Psoas muscle (tissue), 8 donors: Measurements from ENCODE around the gene C12orf76. TPM values are rescaled to one million over a fixed set of nuclear protein-coding genes. Genes with fewer than 3 reads are reported as not detected.
"Not testable (repeated sequence)": the region's sequence is repeated elsewhere in the genome, so short reads cannot be mapped to it uniquely, and the experiment has no call there.

Experiments
- ATAC-seq, 4 donors: fragments of 200-7000 bp; cut with Tn5 transposase; one replicate each; pipeline ENCODE4 v1.9.1; 2020; ENCODE audit warnings: moderate library complexity in 3 of 4, mild to moderate bottlenecking in 2 of 4
- DNase-seq, 2 donors: peaks; one replicate each; pipeline ENCODE4 v3.0.0-alpha.2; 2020
- H3K27ac ChIP-seq: fragments of 200-600 bp; one replicate; pipeline ENCODE4 v1.8.0; 2022
- H3K27me3 ChIP-seq, 3 donors: fragments of 200-600 bp in 1 of 3; one replicate each; pipeline versions ENCODE4 v1.6.1 to v1.8.0; 2013 to 2022; ENCODE audit warnings: low read length in 2 of 3, mild to moderate bottlenecking in 2 of 3, moderate library complexity in 1 of 3; ENCODE audit not compliant: insufficient read depth in 3 of 3
- H3K36me3 ChIP-seq, 2 donors: fragments of 200-600 bp in 1 of 2; one replicate each; pipeline versions ENCODE4 v1.6.1 to v1.8.0; 2013 to 2022; ENCODE audit warnings: low read depth in 1 of 2, mild to moderate bottlenecking in 1 of 2, moderate library complexity in 1 of 2; ENCODE audit not compliant: insufficient read depth in 1 of 2
- H3K4me1 ChIP-seq: fragments of 200-600 bp; one replicate; pipeline ENCODE4 v1.8.0; 2022
- H3K4me3 ChIP-seq: fragments of 200-600 bp; one replicate; pipeline ENCODE4 v1.8.0; 2022; ENCODE audit warnings: mild to moderate bottlenecking
- H3K9me3 ChIP-seq: fragments of 200-600 bp; one replicate; pipeline ENCODE4 v1.8.0; 2022
- WGBS, 3 donors: extraction: QIAGEN DNeasy Blood & Tissue Kit; methylation state at CpG; one replicate each; pipeline versions ENCODE4 v1.1.6 to v1.1.7; 2013; 5-methylcytosine and 5-hydroxymethylcytosine counted together
- intact Hi-C, 2 donors: fragments of 100-400 bp; cut with DNase I; formaldehyde crosslinking; loops; one replicate each; pipeline versions ENCODE4 v1.11.0 to v1.14.2; 2022
- polyA plus RNA-seq, 3 donors: library from polyadenylated mRNA; stranded (reverse); fragments of 200-250 nt; gene quantifications; one replicate each; pipeline ENCODE4 v1.2.3, GENCODE V29; 2013
- total RNA-seq, 4 donors: library from RNA; stranded (reverse); fragmentation: NEBNext Ultra II Directional in 2 of 4; extraction: Animal tissue kit (Norgen Biotek cat#: 25700) in 2 of 4; gene quantifications; one replicate each; pipeline versions ENCODE4 v1.2.1 to v1.2.4, GENCODE V29; 2021 to 2023
- TF ChIP-seq, protein P1 (sequence below): fragments of 200-600 bp; IDR thresholded peaks from one replicate; pipeline ENCODE4 v1.8.0; 2022; ENCODE audit warnings: antibody characterized with exemption
- donor health status: healthy with polysubstance abuse.
- donor health status: DM: no; HTN: no; CAD: no; lungs with moderate emphysema.
- donor health status: Bipolar disorder and iron deficiency.
- donor health status: healthy.
- donor health status: DM: yes; HTN: yes; CAD: no.
- donor health status: DM: no; HTN: no; CAD: no.
- donor health status: DM: no; HTN: no; CAD: no.
- donor health status: DM: yes; HTN: yes; CAD: no.

The C12orf76 gene
- total and polyA plus RNA-seq, 7 donors = 3.1 to 19.1 (median 7.4) TPM

DNA sequence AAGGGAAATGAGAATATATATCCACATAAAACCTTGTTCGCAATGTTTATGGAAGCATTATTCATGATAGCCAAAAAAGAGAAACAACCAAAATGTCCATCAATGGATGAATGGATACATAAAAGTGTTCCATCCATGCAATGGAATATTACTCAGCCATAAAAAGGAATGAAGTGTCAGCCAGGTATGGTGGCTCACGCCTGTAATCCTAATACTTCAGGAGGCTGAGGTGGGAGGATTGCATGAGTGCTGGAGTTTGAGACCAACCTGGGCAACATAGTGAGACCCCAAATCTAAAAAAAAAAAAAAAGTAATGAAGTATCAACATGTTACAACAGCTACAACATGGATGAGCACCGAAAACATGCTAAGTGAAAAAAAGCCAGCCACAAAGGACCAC is 23.6 kb upstream of the C12orf76 start:
- H3K4me1 ChIP-seq = no peaks in the 10 kb centered on the region
- no peaks in the 10 kb centered on the region for H3K36me3 ChIP-seq
- H3K4me3 ChIP-seq = no peak overlapping the region
- H3K27me3 ChIP-seq = no peaks in the 10 kb centered on the region
- H3K9me3 ChIP-seq = no peaks in the 10 kb centered on the region
- 95 to 100% (median 99%) methylated on average over 3 of the region's 3 CpGs for WGBS, 3 donors
- intact Hi-C loops = no loop called here
- TF ChIP-seq, protein P1, sequence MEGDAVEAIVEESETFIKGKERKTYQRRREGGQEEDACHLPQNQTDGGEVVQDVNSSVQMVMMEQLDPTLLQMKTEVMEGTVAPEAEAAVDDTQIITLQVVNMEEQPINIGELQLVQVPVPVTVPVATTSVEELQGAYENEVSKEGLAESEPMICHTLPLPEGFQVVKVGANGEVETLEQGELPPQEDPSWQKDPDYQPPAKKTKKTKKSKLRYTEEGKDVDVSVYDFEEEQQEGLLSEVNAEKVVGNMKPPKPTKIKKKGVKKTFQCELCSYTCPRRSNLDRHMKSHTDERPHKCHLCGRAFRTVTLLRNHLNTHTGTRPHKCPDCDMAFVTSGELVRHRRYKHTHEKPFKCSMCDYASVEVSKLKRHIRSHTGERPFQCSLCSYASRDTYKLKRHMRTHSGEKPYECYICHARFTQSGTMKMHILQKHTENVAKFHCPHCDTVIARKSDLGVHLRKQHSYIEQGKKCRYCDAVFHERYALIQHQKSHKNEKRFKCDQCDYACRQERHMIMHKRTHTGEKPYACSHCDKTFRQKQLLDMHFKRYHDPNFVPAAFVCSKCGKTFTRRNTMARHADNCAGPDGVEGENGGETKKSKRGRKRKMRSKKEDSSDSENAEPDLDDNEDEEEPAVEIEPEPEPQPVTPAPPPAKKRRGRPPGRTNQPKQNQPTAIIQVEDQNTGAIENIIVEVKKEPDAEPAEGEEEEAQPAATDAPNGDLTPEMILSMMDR = no peak
- ATAC-seq (no peak), DNase-seq (no peak)
- H3K27ac ChIP-seq = no peak overlapping the region

DNA sequence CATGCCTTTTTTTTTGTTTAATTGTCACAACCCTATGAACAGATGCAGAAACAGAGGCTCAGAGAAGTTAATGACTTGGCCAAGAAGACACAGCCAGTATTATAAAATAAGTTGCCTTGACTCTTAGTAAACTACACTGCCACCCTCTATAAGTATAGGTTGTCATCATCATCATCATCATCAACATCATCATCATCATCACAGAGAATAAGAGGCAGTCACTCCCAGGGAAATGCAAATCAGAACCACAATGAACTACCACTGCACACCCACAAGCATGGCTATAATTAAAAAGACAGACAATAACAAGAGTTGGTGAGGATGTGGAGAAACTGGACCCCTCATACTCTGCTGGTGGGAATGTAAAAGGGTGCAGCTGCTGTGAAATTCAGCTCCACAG is 23.2 kb upstream of the C12orf76 start:
- no peak for ATAC-seq
- intact Hi-C loops = no loop called here
- Histone ChIP-seq H3K4me3 (no peak overlapping the region), H3K27ac (no peak overlapping the region), H3K36me3 (no peaks in the 10 kb centered on the region), H3K9me3 (no peaks in the 10 kb centered on the region), H3K4me1 (no peaks in the 10 kb centered on the region), H3K27me3 (no peaks in the 10 kb centered on the region)
- TF ChIP-seq, protein P1 = no peak
- no peak for DNase-seq

DNA sequence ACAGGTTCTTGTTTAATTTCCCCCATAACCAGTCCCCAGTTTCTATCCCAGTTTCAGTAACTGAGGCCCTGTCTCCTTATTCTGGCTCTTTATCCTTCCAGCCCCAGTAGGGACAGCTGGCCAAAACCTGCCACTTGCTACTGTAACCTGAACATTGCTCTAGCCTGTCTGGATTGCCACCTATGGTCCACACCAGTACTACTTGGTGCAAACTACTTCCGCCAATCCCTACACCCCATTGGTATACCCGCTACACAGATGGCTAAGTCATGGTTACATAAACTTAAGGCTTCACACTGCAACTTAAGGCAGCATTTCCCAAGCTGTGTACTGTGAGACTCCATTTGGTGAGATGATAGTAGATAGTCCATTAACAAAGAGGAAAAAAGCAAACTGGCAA is 20.3 kb upstream of the C12orf76 start:
- Histone ChIP-seq H3K36me3 (no peaks in the 10 kb centered on the region), H3K27ac (no peak overlapping the region), H3K4me1 (no peaks in the 10 kb centered on the region), H3K9me3 (no peaks in the 10 kb centered on the region), H3K4me3 (no peak overlapping the region), H3K27me3 (no peaks in the 10 kb centered on the region)
- intact Hi-C loops = no loop called here
- TF ChIP-seq, protein P1 = no peak
- 96 to 98% (median 98%) methylated on average over 2 of the region's 2 CpGs for WGBS, 3 donors
- DNase-seq (no peak), ATAC-seq (no peak)

DNA sequence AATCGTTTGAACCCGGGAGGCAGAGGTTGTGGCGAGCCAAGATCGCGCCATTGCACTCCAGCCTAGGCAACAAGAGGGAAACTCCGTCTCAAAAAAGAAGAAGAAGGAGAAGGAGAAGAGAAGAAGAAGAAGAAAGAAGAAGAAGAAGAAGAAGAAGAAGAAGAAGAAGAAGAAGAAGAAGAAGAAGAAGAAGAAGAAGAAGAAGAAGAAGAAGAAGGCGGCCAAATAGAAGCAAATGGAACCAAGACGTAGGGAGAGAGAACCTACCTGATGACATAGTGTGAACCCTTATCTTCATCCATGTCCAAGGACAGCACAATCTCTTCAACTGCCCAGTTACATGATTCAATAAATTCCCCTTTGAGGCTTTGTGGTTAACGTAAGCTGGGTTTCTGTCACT is 19.8 kb upstream of the C12orf76 start:
- H3K27ac ChIP-seq, H3K4me1 ChIP-seq, DNase-seq, intact Hi-C loops, H3K4me3 ChIP-seq, H3K27me3 ChIP-seq, H3K9me3 ChIP-seq, ATAC-seq, H3K36me3 ChIP-seq: not testable (repeated sequence)
- WGBS, 3 donors = 89 to 92% (median 90%) methylated on average over 9 of the region's 9 CpGs

DNA sequence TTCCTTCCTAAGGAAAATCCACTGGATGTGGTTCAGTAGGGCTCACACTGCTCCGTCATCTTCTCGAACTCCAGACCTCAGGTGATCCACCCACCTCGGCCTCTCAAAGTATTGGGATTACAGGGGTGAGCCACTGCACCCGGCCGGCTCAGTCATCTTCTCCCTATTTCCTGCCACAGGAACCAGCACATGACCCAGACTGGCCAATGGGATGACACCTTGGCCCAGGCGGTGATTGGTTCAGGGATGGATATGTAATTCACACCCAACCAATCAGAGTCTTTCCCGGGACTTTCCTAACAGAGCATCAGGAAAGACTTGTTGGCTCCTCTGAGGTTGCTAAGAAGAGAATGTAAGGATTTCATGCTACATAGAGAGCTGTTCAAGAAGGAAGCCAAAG is 19.2 kb upstream of the C12orf76 start:
- DNase-seq = no peak
- ATAC-seq = no peak
- no peaks in the 10 kb centered on the region for H3K4me1 ChIP-seq
- TF ChIP-seq, protein P1 = no peak
- intact Hi-C loops = no loop called here
- H3K4me3 ChIP-seq = no peak overlapping the region
- no peaks in the 10 kb centered on the region for H3K9me3 ChIP-seq
- no peak overlapping the region for H3K27ac ChIP-seq
- no peaks in the 10 kb centered on the region for H3K27me3 ChIP-seq
- 87 to 91% (median 90%) methylated on average over 7 of the region's 7 CpGs for WGBS, 3 donors
- no peaks in the 10 kb centered on the region for H3K36me3 ChIP-seq
